GM18870 (cell line): ENCODE measurements around the gene IGF2R.
A peak's percentile ranks its signal among the peaks of the same experiment; 100 is the strongest.

Source experiments
- ATAC-seq: cut with Tn5 transposase; IDR thresholded peaks from one replicate; pipeline ENCODE4 v1.9.1; 2021; ENCODE audit warnings: moderate library complexity; ENCODE audit not compliant: unreplicated experiment

IGF2R gene

GRCh38 chr6:160022793-160023192 is 53.9 kb downstream of the IGF2R start:
- ATAC-seq = no peak

- ATAC-seq = no peak
These were observed 55.3 kb downstream of the IGF2R start for GRCh38 chr6:160024152-160024551.

GRCh38 chr6:160027076-160027475 is 58.2 kb downstream of the IGF2R start:
- ATAC-seq = no peak

GRCh38 chr6:160027931-160028330 is 59.0 kb downstream of the IGF2R start:
- no peak for ATAC-seq

- peak; percentile 86 for ATAC-seq
These were observed 59.8 kb downstream of the IGF2R start for GRCh38 chr6:160028487-160029275.

GRCh38 chr6:160029525-160029924 is 60.6 kb downstream of the IGF2R start:
- no peak for ATAC-seq

GRCh38 chr6:160030103-160030502 is 61.2 kb downstream of the IGF2R start:
- ATAC-seq = no peak

- ATAC-seq = no peak
These were observed 62.6 kb downstream of the IGF2R start for GRCh38 chr6:160031442-160031841.

GRCh38 chr6:160031871-160032270 is 63.0 kb downstream of the IGF2R start:
- no peak for ATAC-seq

- ATAC-seq = no peak
These were observed 63.7 kb downstream of the IGF2R start for GRCh38 chr6:160032538-160032937.

GRCh38 chr6:160034036-160034930 is 65.4 kb downstream of the IGF2R start:
- ATAC-seq = no peak

GRCh38 chr6:160035241-160035640 is 66.4 kb downstream of the IGF2R start:
- ATAC-seq = no peak

- no peak for ATAC-seq
These were observed 66.9 kb downstream of the IGF2R start for GRCh38 chr6:160035693-160036330.

GRCh38 chr6:160036331-160036695 is 67.4 kb downstream of the IGF2R start:
- ATAC-seq = no peak

- ATAC-seq = no peak
These were observed 67.9 kb downstream of the IGF2R start for GRCh38 chr6:160036790-160037206.

GRCh38 chr6:160038479-160038878 is 69.6 kb downstream of the IGF2R start:
- ATAC-seq = no peak

GRCh38 chr6:160039441-160039840 is 70.6 kb downstream of the IGF2R start:
- ATAC-seq = no peak

GRCh38 chr6:160040055-160040454 is 71.2 kb downstream of the IGF2R start:
- no peak for ATAC-seq

- no peak for ATAC-seq
These were observed 71.8 kb downstream of the IGF2R start for GRCh38 chr6:160040527-160041264.

- no peak for ATAC-seq
These were observed 72.7 kb downstream of the IGF2R start for GRCh38 chr6:160041608-160042007.
